HL-60 (cell line): ENCODE data around the gene AKAP6.

Experiments used
- DNase-seq, 2 experiments: peaks; one replicate each; pipeline ENCODE4 v3.0.0-alpha.2; 2010 to 2020; ENCODE audit warnings: low read depth in 1 of 2, low spot score in 1 of 2
- H3K27ac ChIP-seq: fragments of 250-450 bp; sonication (Bioruptor Pico); replicated peaks from 2 replicates; pipeline ENCODE4 v1.5.1; 2020; ENCODE audit warnings: mild to moderate bottlenecking, moderate library complexity
- H3K27me3 ChIP-seq: fragments of 250-450 bp; sonication (Bioruptor Pico); 2 replicates; pipeline ENCODE4 v1.5.1; 2021; ENCODE audit warnings: mild to moderate bottlenecking, moderate library complexity; ENCODE audit not compliant: insufficient read depth, poor library complexity, severe bottlenecking
- H3K4me3 ChIP-seq: replicated peaks from 2 replicates; pipeline ENCODE4 v1.5.1; 2011; ENCODE audit warnings: mild to moderate bottlenecking, control low read depth, low read length; ENCODE audit not compliant: insufficient read depth
- CTCF ChIP-seq: IDR thresholded peaks from one replicate; pipeline ENCODE4 v1.5.1; 2011; ENCODE audit warnings: low read length, control low read depth, inconsistent platforms; ENCODE audit not compliant: insufficient read depth
- GABPA ChIP-seq: IDR thresholded peaks from 2 replicates; pipeline ENCODE4 v1.6.1; 2012; ENCODE audit warnings: low read depth
- POLR2AphosphoS5 ChIP-seq: IDR thresholded peaks from 2 replicates; pipeline ENCODE4 v1.6.1; 2012; ENCODE audit warnings: low read depth
- SPI1 ChIP-seq: IDR thresholded peaks from 2 replicates; pipeline ENCODE4 v1.6.1; 2012; ENCODE audit warnings: low read depth, mild to moderate bottlenecking, borderline replicate concordance
- TF ChIP-seq, protein P1 (sequence below): IDR thresholded peaks from 2 replicates; pipeline ENCODE4 v1.6.1; 2012; ENCODE audit warnings: low read depth; ENCODE audit not compliant: insufficient replicate concordance

The AKAP6 gene

DNA sequence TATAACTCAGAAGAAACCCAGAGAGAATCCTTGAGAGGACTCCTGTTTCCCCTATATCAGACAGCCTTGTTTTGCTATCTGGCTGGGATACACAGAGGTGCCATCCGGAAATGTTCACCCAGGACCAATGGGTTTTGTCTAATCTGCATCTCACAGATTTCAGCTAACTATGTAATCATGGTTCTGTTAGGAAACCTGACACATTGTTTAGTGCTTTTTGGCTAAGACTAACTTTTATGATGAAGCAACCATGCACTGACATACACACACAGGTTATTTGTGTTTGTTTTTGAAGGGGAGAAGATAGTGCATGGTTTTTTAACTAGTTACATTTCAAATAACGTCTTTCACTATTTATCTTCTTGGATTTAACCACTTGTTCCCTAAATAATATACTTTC is 245.2 kb downstream of the AKAP6 start:
- no peaks in the 10 kb centered on the region for H3K27me3 ChIP-seq
- no peak for DNase-seq
- TF ChIP-seq SPI1 (no peak), GABPA (no peak), POLR2AphosphoS5 (no peak), CTCF (no peak)
- TF ChIP-seq, protein P1, sequence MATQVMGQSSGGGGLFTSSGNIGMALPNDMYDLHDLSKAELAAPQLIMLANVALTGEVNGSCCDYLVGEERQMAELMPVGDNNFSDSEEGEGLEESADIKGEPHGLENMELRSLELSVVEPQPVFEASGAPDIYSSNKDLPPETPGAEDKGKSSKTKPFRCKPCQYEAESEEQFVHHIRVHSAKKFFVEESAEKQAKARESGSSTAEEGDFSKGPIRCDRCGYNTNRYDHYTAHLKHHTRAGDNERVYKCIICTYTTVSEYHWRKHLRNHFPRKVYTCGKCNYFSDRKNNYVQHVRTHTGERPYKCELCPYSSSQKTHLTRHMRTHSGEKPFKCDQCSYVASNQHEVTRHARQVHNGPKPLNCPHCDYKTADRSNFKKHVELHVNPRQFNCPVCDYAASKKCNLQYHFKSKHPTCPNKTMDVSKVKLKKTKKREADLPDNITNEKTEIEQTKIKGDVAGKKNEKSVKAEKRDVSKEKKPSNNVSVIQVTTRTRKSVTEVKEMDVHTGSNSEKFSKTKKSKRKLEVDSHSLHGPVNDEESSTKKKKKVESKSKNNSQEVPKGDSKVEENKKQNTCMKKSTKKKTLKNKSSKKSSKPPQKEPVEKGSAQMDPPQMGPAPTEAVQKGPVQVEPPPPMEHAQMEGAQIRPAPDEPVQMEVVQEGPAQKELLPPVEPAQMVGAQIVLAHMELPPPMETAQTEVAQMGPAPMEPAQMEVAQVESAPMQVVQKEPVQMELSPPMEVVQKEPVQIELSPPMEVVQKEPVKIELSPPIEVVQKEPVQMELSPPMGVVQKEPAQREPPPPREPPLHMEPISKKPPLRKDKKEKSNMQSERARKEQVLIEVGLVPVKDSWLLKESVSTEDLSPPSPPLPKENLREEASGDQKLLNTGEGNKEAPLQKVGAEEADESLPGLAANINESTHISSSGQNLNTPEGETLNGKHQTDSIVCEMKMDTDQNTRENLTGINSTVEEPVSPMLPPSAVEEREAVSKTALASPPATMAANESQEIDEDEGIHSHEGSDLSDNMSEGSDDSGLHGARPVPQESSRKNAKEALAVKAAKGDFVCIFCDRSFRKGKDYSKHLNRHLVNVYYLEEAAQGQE: no peak

GRCh38 chr14:32576088-32576795 is 247.1 kb downstream of the AKAP6 start:
- H3K4me3 ChIP-seq: no peak overlapping the region
- TF ChIP-seq CTCF (peak; percentile 79), SPI1 (no peak)
- TF ChIP-seq, protein P1: no peak
- no peak overlapping the region for H3K27ac ChIP-seq
- no peaks in the 10 kb centered on the region for H3K27me3 ChIP-seq
- peak; percentile 17 to 18 for DNase-seq

More for the DNA sequence above, 245.2 kb downstream of the AKAP6 start:
- Histone ChIP-seq H3K27ac (no peak overlapping the region), H3K4me3 (no peak overlapping the region)

DNA sequence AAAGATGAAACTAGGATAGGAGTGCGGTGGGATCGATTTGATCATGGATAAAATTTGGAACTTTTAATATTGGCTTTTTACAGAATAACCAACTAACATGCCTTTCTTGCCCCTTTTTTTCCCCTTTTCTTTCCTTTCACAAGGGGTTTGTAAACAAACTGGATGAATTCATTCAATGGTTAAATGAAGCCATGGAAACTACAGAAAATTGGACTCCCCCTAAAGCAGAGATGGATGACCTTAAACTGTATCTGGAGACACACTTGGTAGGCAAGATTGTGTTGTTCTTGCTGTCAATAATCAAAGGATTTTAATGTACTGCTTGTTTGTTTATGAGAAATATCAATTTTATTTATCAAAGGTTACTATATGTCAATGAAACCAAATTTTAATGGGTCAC is 247.9 kb downstream of the AKAP6 start:
- DNase-seq: no peak
- Histone ChIP-seq H3K27ac (no peak overlapping the region), H3K27me3 (no peaks in the 10 kb centered on the region), H3K4me3 (no peak overlapping the region)
- no peak for TF ChIP-seq CTCF
- TF ChIP-seq, protein P1: no peak
- no peak for TF ChIP-seq GABPA
- TF ChIP-seq SPI1: no peak
- no peak for TF ChIP-seq POLR2AphosphoS5
